Dedifferentiated amniotic fluid mesenchymal stem cell (primary cell): ENCODE results near the gene RPL11.
"Not testable (repeated sequence)": the region's sequence is repeated elsewhere in the genome, so short reads cannot be mapped to it uniquely, and the experiment has no call there.

Source experiments
- DNase-seq: peaks from one replicate; pipeline ENCODE4 v3.0.0-alpha.2; 2016; ENCODE audit errors: extremely low spot score

RPL11 gene

DNA sequence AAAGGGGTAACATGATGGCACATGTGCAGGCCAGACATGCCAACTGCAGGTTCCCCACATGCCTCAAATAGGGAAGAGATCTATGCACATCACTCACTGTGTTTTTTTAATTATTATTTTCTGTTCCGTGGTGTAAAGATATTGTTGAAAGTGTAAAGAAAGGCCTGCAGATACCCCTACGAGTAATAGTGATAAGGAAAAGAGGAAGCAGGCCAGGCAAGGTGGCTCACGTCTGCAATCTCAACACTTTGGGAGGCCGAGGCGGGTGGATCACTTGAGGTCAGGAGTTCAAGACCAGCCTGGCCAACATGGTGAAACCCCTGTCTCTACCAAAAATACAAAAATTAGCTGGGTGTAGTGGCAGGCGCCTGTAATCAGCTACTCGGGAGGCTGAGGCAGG is 6.4 kb upstream of the RPL11 start:
- not testable (repeated sequence) for DNase-seq

DNA sequence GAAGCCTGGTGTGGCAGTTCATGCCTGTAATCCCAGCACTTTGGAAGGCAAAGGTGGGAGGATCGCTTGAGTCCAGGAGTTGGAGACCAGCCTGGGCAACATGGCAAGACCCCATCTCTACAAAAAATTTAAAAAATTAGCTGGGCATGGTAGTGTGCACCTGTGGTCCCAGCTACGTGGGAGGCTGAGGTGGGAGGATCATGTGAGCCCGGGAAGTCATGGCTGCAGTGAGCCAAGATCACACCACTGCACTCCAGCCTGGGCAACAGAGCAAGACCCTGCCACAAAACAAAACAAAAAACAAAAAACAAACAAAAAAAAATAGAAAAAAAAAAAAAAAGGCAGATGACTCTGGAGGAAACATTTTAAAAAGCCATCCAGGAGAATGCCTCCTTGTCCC is 3.9 kb upstream of the RPL11 start:
- DNase-seq = not testable (repeated sequence)

DNA sequence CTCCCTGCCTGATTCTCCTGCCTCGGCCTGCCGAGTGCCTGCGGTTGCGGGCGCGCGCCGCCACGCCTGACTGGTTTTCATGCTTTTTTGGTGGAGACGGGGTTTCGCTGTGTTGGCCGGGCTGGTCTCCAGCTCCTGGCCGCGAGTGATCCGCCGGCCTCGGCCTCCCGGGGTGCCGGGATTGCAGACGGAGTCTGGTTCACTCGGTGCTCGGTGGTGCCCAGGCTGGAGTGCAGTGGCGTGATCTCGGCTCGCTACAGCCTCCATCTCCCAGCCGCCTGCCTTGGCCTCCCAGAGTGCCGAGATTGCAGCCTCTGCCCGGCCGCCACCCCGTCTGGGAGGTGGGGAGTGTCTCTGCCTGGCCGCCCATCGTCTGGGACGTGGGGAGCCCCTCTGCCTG is 3.3 kb upstream of the RPL11 start:
- not testable (repeated sequence) for DNase-seq

DNA sequence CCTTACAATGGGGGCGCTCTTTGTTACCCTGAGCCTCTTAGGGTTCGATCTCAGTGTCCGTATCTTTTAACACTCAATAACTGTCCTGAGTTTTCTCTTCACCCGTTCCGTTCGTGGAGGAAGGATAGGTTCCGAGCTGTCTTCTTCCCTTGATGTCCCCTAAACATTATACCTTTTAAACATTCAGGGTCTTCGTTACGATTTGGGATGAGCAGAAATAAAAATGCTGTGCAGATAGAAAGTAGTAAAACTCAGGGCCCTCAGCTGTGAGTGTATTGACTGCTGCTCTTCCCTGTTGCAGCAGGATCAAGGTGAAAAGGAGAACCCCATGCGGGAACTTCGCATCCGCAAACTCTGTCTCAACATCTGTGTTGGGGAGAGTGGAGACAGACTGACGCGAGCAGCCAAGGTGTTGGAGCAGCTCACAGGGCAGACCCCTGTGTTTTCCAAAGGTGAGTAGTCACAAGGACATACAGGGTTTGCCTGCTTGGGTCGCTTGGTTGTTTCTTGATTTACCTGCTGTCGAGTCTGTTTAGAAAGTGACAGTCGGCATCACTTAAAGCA is 784 bp downstream of the RPL11 start:
- DNase-seq = no peak

DNA sequence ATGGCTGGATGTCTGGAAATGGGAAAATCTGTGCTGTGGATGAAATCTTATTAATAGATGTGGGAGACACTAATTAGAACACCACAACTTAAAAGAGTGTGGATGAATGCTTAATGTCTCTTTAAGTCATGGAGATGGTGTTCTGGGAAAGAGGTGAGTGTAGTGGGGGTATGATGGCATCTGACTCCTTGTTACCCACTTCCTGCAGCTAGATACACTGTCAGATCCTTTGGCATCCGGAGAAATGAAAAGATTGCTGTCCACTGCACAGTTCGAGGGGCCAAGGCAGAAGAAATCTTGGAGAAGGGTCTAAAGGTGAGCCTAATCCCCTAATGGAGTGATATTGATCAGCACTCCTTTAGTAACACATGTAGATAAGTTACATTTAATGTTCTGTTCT is 2.0 kb downstream of the RPL11 start:
- DNase-seq = no peak

DNA sequence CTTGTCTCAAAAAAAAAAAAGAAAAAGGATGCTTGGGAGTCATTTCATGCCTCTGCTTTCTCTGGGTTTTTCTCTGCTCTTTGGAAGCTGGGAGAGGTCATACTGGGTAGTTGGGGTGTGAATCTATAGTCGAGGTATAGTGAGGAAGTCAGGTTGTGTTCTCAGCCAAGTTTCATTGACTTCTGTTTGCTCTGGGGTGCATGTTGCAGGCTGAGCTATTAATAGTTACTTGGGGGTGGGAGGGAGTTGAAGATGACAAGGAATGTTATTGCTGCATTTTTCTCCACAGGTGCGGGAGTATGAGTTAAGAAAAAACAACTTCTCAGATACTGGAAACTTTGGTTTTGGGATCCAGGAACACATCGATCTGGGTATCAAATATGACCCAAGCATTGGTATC is 2.8 kb downstream of the RPL11 start:
- no peak for DNase-seq

DNA sequence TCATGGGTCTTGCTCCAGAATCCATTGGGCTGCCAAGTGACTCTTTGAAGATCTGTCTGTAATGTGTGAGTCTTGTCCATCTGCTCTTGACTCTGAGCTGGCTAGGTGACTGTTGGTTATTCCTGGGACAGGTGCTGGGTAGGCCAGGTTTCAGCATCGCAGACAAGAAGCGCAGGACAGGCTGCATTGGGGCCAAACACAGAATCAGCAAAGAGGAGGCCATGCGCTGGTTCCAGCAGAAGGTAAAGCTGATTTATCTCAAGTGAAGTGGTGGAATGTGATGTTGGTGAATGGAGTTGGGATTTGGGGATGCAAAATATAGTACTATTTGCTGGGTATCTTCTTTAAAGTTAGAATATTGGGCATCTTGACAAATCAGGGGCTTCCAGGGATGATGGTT is 4.1 kb downstream of the RPL11 start:
- DNase-seq = no peak

DNA sequence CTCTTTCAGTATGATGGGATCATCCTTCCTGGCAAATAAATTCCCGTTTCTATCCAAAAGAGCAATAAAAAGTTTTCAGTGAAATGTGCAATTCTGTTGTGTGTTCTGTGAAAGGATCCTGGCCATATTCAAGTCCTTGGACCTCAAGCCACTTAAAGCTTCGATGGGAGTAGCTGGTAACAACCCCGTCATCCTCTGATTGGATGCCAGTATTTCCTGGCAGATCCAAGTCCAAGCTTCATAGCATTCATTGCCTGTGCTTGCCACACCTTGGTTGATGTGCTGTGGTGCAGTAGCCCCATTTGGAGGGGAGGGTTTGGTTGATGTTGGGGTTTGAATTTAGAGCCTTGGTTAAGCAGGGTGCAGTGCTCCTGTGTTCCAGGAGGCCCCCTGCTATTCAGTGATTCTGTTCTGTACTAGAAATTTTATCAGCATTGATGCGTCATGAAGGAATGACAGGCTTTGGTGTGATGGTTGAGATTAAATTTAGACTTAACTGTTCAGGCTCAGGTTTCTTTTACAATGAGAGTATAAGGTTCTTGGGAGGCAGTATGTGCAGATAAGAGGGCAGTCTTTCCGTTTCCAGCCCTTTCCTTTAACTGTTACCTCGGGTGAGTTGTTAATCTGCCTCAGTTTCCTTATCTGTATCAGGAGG is 4.9 kb downstream of the RPL11 start:
- DNase-seq = no peak

DNA sequence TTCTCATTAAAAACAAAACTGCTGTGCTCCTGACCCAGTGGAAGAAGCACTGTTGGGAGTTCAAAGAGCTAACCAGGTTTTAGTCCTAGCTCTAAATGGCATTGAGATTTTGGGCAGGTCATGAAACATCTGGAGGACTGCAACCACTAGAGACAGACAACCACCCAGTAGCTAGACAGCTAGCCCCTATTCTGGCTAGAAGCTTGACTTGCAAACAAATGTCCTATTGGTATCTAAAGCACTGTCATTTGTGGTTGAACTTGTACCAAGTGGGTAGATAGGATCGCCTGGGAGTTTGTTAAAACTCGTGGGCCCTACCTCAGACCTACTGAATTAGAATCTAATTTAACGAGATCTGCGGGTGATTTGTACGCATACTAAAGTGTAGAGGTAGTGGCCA is 6.9 kb downstream of the RPL11 start:
- DNase-seq = no peak

DNA sequence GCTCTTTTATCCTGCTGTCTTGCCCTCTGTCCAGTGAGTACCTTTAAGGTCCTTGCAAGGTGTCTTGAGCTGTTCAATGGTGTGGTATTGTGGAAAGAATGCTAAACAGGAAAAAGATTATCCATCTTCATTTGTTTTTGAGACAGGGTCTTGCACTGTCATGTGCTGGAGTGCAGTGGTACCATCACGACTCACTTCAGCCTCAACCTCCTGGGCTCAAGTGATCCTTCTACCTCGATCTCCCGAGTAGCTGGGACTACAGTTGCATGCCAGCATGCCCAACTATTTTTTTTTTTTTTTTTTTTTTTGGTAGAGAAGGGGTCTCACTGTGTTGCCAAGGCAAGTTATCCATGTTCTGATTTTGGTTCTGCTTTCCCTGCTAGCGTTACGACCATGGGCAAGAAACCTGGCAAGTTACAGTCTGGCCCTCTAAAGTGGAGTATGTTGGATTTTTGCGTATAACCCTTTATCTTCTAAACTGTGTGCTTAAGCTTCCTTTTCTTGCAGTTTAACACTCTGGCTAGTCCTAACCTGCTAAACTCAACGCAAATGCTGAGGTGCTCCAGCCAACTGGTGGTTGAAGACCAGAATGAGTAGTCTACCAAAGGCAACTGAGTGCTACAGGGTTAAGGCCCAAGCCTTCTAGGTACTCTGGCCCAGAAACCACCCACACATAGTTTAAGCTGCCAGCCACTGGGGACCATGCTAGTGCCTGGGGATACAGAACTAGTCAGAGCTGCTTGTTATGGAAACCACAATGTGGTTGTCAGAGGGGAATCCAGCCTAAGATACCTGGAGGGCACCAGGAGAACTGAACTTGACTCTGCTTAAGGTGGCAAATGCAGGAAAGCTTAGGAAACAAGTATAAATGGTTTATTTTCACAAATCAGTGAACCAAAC is 7.9 kb downstream of the RPL11 start:
- no peak for DNase-seq

DNA sequence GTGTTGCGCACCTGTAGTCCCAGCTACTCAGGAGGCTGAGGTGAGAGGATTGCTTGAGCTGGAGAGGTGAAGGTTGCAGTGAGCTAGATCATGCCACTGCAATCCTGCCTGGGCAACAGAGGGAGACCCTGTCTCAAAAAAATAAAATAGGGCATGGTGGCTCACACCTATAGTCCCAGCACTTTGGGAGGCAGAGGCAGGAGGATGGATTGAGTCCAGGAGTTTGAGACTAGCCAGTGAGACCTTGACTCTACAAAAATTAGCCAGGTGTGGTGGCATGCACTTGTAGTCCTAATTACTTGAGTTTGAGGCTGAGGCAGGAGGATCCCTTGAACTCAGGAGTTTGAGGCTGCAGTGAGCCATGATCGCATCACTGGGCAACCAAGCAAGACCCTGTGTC is 9.7 kb downstream of the RPL11 start:
- DNase-seq = no peak

DNA sequence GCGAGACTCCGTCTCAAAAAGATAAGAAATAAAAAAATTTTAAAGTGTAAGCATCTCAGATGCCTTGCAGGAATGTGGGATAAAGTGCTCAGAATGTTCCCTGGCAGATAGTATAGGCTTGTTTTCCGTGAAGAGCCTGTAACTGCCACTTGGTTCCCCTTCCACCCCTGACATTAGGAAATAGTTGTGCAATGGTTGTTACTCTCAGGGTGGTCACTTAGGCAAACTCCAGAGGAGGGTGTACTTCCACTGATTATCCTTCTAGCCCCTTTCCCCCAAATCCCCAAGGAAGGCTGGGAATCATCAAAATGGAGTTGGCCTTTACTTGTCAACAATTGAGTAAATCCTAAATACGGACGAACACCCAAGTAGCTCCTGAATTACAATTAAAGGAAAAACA is 10.4 kb downstream of the RPL11 start:
- DNase-seq = no peak

DNA sequence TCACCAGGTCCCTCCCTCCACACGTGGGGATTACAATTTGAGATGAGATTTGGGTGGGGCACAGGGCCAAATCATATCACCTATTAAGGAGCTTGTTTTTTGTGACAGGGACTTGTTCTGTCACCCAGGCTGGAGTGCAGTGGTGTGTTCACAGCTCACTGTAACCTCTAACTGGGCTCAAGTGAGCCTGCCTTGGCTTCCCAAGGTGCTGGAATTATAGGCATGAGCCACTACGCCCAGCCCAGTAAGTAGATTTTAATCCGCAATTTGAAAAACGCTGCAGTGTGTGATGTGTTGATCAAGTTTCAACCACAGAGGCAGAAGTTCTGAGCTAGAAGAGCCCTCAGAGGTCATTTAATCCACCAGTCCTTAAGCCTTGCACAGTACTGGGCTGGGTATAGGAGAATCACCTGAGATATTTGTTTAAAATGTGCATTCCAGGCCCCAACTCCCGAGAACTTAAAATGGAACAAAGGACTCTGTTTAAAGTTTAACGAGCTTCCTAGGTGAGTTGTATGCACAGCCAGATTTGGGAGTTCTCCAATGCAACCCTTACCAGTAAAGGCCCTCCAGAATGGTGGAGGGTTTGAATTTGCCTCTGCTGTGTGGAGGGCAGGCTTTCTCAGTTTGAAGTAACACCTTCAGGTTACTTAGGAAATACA is 13.4 kb downstream of the RPL11 start:
- no peak for DNase-seq

DNA sequence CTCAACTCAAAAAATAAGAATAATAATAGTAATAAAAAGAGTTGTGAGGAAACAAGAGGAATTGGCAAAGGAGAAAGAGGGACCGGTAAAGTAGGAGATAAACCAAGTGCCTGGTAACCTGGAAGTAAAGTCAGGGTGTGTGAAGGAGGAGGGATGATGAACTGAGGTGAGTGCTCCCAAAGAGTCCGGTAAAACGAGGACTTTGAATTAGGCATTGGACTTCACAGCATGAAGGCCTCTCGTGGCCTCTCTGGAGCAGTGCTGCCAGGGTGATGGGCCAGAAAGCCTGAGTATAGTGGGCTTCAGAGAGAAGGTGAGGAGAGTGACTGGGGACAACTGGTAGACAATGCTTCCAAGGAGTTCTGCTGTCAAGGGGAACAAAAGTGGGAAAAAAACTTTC is 17.6 kb downstream of the RPL11 start:
- DNase-seq = no peak

DNA sequence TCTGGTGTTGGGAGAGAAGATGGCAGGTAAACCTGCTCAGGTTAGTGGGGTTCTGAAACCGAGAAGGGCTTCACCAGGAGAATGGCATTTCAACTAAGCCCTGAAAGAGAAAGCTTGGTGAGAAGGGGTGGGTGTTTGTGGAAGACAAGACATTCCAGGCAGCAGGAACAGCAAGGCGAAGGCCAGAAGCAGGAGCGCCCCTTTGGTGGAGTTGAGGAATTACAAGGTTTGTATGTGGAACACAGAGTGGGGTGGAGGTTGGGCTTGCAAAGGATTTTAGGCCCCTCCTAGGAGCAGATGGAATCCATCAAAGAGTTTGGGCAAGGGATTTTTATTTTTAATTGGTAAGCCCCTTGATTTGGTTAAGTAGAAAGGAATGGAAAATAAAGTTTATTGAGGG is 26.9 kb downstream of the RPL11 start:
- DNase-seq = no peak

DNA sequence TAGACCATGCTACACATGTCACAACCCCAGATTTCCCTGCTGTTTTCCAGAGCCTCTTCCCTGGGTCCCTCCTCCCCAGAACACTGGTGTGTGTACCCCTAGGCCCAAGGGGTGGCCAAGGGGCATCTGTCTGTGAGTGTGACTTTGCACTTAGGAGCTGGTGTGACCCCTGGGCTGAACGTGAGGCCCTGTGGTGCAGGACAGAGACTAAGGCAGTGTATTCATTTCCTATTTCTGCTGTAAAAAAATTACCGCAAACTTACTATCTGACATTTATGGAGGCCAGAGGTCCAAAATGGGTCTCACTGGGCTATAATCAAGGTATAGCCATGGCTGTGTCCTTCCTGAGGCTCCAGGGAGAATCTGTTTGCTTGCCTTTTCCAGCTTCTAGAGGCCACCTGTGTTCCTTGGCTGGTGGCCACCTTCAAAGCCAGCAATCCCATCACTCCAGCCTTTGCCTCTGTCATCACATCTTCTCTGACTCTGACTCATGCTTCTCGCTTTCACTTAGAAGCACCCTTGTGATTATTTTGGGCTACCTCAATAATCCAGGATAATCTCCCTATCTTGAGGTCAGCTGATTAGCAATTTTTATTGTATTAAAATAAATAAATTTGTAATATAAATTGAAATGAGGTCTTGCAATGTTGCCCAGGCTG is 27.7 kb downstream of the RPL11 start:
- DNase-seq = no peak

DNA sequence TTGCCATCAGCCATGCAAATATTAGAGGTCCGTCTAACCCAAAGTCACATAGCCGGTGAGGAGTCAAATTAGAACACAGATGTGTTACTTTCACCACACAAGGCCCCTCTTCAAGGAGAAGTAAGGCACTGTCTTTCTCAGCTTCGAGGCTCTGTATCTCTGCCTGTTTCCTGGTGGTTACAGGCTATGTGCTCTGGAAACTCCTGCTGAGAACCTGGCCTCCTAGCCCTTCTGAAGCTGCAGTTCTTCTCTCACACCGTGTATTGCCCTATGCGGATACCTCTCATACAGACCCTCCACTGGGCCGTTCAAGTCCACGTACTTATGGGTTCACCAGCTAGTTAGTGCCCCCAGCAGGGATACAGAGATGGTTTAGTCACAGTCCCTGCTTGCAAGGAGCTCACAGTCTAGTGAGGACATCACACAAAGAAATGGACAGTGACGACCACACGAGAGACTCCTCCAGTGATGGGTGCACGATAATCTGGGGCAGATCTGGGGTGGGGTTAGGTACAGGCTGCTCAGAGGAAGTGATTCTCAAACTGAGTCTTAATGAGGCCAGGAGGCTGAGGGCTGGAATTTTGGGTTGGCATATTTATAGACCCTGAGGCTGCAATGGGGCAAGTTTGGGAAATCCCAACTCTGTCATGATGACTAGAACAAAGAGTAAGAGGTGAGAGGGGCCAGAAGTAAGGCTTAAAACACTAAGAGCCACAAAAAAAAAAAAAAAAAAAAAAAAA is 28.8 kb downstream of the RPL11 start:
- no peak for DNase-seq

DNA sequence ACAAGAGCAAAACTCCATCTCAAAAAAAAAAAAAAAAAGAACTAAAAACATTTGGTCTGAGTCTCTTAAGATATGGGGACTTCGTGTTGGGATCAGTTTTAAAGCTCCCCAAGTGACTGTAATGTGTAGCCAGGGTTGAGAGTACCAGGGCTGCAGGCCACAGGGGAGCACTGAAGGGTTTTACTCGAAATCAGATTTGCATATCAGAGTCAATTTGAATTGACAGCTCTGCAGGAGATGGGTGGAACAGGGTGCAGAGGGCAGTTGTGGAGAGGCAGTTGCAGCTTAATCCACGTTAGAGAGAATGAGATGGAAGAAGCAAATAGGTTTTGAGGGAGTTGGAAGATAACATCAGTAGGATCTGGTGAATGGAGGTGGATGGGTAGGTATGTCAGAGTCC is 31.0 kb downstream of the RPL11 start:
- DNase-seq = no peak

DNA sequence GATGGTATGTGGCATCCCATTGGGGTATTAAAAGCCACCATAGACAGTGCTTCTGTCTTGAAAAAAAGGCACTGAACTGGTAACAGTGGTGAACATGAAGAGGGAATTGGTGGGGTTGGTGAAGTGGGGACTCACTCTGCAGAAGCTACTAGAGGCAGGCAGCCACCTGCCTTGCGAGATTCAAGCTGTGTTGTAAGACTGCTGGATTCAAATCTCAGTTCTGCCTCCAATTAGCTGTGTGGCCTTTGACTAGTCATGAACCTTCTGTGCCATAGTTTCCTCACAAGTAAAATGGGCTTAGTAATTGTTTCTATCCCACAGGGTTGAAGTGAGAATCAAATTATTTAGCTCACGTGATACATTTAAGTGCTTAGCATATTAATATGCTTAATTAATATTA is 35.1 kb downstream of the RPL11 start:
- no peak for DNase-seq

DNA sequence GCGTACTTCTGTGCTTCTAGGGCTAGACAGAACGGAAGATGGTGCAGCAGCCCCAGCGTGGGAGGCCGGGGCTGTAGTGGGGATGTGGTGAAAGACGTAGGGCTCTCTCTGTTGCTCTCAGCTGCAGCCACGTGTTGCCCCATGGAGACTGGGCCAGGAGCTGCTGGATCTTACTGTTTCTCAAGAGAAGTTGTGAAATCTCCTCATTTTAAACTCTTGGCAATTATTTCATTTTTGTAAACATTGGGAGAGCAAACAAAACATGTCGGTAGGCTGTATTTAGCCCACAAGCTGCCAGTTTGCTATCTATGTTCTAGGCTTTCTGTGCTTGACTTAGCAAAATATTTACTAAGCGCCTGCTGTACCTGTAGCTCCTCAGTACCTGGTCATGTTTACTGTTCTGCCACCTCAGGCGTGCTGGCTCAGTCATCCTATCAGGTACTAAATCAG is 35.8 kb downstream of the RPL11 start:
- no peak for DNase-seq
